HG02763 (cell line): ENCODE data around the gene POP4.

Source experiments
- ATAC-seq: cut with Tn5 transposase; IDR thresholded peaks from one replicate; pipeline ENCODE4 v1.9.1; 2021; ENCODE audit warnings: mild to moderate bottlenecking, moderate library complexity; ENCODE audit not compliant: unreplicated experiment

Gene POP4

GRCh38 chr19:29629836-29630534 is 23.9 kb downstream of the POP4 start:
- no peak for ATAC-seq

GRCh38 chr19:29630655-29631054 is 24.6 kb downstream of the POP4 start:
- ATAC-seq: no peak

GRCh38 chr19:29631450-29631849 is 25.4 kb downstream of the POP4 start:
- ATAC-seq: no peak

GRCh38 chr19:29634002-29634401 is 27.9 kb downstream of the POP4 start:
- no peak for ATAC-seq

GRCh38 chr19:29634423-29635130 is 28.5 kb downstream of the POP4 start:
- no peak for ATAC-seq

- no peak for ATAC-seq
These were observed 29.9 kb downstream of the POP4 start for GRCh38 chr19:29635963-29636362.

- ATAC-seq: no peak
These were observed 30.7 kb downstream of the POP4 start for GRCh38 chr19:29636553-29637360.

GRCh38 chr19:29639086-29639485 is 33.0 kb downstream of the POP4 start:
- no peak for ATAC-seq

GRCh38 chr19:29640231-29640630 is 34.1 kb downstream of the POP4 start:
- ATAC-seq: no peak

GRCh38 chr19:29641597-29641996 is 35.5 kb downstream of the POP4 start:
- no peak for ATAC-seq

GRCh38 chr19:29643361-29643935 is 37.4 kb downstream of the POP4 start:
- no peak for ATAC-seq

GRCh38 chr19:29644210-29644609 is 38.1 kb downstream of the POP4 start:
- ATAC-seq: no peak

- ATAC-seq: no peak
These were observed 39.4 kb downstream of the POP4 start for GRCh38 chr19:29645491-29645867.

GRCh38 chr19:29645911-29646310 is 39.8 kb downstream of the POP4 start:
- no peak for ATAC-seq

- no peak for ATAC-seq
These were observed 44.8 kb downstream of the POP4 start for GRCh38 chr19:29650772-29651387.

GRCh38 chr19:29651622-29652394 is 45.7 kb downstream of the POP4 start:
- no peak for ATAC-seq

GRCh38 chr19:29653398-29653797 is 47.3 kb downstream of the POP4 start:
- ATAC-seq: no peak

GRCh38 chr19:29655648-29656335 is 49.7 kb downstream of the POP4 start:
- ATAC-seq: no peak

GRCh38 chr19:29658221-29658991 is 52.3 kb downstream of the POP4 start:
- ATAC-seq: no peak
